Inferior parietal cortex (tissue), 1 donor: ENCODE measurements around the gene PTPRJ.
A peak's percentile ranks its signal among the peaks of the same experiment; 100 is the strongest.
"Not testable (repeated sequence)": the region's sequence is repeated elsewhere in the genome, so short reads cannot be mapped to it uniquely, and the experiment has no call there.

ENCODE experiments used
- DNase-seq: peaks from one replicate; pipeline ENCODE4 v3.0.0-alpha.2; 2016; ENCODE audit errors: extremely low spot score

The PTPRJ gene

DNA sequence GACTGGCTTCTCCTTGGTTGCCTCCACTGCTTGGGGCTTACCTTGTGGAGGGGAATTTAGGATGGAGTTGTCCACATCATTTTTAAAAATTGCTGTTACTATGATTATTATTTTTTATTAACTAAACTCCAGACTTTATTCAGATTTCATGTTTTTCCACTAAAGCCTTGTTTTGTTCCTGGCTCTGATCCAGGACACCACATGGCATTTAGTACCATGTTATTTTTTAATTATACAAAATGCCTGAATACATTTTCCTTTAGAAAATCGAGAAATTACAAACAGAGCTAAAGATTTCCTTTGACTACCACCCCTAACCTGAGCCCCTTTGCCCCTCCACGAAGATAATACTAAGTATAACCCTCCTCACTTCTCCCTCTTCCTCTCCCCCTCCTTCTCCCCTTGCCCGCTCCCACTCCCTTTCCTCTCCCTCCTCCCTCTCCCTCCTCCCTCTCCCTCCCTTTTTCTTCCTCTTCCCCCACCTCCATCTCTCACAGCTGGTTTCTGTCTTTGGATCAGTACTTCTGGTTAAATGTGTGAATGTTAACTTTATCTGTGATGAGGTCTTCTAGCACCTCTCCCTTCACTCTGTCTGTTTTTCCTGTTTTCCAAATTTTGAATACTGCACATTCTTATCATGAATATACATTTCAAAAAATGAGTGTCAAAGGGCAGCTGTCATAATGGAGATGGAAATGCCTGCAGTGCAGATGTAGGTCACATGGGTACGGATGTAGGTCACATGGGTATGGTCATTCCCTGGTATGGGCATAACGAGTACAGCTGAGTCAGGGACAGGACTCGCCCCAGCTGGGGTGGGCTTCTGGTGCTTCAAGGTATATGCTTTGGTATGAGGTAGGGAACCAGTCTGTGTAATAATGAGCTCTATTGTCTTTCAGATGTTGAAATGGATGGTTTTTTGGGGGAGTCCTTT, 181.9 kb downstream of the PTPRJ start:
- DNase-seq: no peak

DNA sequence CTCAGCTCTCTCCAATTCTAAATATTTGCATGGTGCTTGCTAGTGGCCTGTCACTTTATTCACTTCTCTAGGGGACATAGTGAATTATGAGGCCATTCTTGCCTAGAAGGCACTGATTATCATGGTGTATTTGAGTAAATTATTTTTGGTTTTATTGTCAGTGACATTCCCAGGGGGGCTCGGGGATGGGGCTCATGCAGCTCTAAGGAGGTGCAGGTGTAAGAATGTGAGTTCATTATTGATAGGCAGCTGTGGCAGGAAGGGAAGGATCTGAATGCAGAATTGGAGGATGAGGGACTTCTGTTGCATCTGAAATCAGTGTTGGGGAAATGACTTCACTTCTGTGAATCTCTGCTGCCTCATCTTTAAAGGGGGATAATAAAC, 182.5 kb downstream of the PTPRJ start:
- no peak for DNase-seq

DNA sequence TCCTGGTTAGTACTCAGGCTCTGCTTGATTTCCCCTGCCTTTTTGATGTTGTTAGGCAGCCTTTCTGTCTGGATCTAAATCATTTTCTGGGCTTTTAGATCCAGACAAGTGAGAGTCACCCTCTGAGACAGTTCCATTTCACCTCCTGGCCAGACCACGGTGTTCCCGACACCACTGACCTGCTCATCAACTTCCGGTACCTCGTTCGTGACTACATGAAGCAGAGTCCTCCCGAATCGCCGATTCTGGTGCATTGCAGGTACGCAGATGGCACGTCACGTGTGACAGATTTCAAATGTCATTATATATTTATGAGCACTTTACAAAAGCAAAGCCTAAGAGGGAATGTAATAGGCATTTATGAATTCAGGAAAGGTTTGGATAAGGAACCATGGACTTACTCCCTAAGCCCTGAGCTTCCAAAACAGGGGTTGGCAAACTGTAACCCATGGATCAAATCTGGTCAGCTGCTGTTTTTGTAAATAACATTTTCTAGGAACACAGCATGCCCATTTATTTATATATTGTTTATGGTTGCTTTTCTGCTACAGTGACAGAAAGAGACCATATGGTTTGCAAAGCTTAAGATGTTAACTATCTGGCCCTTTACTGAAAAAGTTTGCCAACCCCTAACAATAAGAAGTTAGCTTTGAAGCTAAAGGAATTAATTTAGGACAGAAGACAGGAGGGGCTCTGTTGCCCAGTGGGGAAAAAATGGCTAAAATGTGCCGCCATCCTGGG, 183.2 kb downstream of the PTPRJ start:
- DNase-seq: no peak

DNA sequence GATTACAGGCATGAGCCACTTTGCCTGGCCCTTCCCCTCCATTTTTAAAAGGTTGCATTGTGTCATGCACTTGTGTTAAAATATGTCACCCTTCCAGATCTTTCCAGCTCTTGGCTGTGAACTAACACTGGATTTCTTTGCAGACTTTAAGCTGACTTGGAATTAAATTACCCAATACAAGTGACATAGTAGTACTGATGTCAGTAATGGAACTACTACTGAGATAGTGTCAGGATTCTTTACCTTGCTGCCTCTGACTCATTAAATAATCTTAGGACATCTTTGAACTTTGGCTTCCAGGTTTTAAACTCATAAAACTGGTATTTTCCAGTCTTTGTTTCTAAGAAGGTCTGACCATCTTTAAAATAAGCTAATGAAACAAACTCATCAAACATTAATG, 184.5 kb downstream of the PTPRJ start:
- no peak for DNase-seq

DNA sequence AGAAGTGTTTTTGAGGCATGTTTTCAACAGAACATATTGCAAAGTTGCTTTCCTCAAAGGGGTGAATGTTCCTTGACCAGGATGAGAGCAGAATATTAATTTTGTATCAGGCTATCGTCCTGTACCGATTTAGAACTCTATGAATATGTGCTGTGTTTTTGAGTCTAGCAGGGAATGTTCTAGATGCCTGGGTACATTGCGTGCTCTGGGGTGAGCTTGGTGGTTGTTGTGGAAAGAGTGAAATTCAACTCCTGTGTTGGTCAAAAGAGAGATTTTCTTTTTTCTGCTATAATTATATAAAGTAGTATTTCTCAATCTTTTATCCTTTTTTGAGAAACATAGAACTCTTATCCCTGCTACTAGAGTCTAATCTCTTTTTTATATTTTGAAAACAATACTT, 185.1 kb downstream of the PTPRJ start:
- no peak for DNase-seq

DNA sequence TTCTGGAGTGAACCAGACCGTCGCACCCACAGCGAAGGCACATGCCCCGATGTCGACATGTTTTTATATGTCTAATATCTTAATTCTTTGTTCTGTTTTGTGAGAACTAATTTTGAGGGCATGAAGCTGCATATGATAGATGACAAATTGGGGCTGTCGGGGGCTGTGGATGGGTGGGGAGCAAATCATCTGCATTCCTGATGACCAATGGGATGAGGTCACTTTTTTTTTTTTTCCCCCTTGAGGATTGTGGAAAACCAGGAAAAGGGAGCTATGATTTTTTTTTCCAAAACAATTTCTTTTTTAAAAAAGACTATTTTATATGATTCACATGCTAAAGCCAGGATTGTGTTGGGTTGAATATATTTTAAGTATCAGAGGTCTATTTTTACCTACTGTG, 187.0 kb downstream of the PTPRJ start:
- DNase-seq: no peak

DNA sequence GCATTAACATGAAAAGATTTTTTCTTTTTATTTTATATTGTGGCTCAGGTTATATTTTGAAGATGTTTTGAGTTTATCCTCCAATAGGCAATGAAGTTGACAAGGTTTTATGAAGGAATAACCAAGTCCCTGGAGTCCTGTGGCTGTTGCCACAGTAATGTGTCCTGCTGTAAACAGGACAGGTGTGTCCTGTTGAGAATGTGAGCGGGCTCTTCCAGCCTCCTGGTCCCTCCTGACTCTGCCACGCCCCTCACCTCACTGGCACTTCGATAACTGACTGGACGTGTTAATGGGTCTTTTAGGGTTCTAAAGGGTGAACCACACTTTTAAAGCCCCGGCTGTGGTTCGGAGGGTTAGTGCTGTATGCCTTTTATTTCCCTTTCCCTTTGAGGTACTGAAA, 188.5 kb downstream of the PTPRJ start:
- DNase-seq: no peak

DNA sequence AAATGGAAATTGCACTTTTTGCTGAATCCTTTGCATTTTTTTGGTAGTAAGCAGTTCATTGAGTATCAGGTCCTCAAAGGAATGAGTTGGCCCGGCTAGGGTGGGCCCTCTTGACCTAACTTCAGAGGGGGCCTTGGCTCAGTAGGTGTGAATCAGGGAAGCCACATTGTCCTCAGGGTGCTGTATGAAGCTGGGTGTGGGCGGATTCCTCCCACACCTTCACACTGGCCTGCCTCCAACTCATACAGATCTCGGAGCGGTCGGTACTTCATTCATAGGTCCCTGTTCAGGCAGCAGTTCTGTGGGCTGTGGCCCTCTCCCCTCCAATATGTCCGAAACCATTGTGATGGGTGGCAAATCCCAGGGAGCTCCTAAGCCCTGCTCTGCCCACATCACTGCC, 188.9 kb downstream of the PTPRJ start:
- no peak for DNase-seq

DNA sequence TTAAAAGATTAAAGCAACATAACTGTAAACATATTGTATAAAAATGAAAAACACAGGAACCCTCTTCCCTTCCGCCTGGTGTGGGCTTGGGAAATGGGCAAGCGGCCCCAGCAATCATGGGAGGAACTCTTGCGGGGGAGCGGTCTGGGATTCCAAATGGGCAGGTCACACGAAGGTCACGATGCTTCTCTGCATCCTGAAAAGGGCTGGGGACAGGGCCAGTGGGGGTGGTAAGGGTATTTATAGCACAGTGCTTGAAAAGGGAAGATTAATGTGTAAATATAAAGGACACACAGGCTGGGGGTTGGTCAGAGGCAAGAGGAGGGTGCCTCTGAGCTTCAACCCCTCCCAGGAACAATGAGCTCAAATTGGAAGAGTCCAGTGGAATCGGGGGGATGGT, 189.4 kb downstream of the PTPRJ start:
- no peak for DNase-seq

DNA sequence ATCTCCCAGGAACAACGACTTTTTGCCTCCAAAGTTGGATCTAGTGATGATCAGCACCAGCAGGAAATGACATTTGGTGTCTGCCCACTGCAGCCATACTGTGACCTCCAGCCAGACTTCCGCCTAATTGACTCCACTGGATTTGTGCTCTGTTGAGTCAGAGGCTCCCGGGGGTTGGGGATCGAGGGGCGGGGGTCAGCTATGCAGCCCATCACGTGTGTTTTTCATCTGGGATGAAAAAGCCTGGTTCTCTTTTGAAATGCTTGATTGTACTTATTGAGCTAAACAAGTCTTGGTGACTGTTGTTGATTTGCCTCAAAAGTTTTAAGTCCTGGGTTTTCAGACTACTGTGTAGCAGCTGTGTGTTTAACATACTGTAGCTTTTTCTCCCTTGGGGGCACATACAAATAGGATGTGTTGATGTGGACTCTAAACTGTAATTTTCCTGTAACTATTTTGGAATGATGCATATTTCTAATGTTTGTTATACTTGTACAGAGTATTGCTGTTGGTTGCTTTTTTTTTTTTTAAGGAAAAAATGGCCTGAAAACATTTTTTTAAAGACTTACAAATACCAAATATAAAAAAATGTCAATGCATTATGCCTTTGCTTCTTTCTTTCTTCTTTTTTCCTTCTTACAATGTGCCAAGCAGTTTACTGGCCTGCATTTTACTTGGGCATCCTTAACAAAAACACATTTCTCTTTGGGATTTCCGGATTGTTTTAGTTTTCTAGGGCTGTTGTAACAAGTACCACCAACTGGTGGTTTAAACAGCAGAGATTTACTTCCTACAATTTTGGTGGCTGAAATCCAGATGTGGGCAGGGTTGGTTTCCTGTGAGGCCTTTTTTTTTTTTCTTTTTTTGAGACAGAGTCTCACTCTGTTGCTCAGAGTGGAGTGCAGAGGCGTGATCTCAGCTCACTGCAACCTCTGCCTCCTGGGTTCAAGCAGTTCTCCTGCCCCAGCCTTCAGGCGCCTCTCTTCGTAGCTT, 190.2 kb downstream of the PTPRJ start:
- no peak for DNase-seq

DNA sequence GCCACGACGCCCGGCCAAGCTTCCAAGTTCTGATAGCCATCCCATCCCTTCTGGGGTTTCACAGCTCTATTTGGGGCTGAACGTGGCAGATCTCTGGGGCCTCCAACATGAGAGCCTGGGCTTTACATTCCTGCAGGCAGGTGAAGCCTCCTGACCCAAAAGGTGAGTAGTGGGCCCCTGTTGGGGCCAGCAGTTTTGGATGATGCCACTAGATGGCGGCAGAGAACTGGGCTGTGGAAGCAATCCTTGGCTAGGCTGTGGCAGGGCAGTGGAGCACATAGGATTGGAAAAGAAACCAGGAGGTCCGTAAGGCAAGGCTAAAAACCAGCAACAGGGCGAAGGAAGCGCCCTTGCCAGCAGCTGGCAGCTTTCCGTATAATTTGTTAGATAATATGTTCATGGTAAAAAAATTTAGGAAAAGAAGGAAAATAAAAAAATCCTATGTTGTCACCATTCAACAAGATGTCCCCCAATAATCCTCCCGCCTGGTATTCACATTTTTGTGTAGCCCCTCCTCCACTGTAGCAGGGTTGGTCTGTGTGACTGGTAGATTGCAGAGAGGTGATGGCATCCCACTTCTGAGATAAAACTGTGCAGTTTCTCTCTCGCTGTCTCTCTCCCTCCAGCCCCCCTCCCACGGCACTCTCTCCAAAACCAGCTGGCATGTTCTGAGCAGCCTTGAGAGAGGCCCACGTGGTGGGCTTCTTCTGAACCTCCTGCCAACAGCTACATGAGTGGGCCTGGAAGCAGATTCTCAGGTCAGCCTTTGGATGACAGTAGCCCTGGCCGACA, 192.7 kb downstream of the PTPRJ start:
- peak; percentile 76 for DNase-seq

DNA sequence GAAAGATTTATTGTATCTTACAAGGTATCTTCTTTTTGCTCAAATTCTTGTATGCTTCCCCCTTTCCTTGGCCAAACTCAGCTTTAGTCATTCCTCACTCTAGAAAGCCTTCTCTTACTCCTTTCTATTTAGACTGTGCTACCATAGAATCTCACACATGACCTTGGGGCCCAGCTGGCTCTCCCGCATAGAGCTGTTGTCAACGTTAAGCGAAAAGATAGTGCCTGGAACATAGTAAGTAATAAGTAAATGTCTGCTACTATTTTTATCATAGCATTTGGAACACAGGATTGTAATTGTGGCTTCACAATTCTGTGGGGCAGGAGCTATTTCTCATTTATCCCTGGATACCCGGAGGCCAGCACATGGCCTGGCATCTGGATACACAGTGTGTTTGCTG, 197.3 kb downstream of the PTPRJ start:
- no peak for DNase-seq

DNA sequence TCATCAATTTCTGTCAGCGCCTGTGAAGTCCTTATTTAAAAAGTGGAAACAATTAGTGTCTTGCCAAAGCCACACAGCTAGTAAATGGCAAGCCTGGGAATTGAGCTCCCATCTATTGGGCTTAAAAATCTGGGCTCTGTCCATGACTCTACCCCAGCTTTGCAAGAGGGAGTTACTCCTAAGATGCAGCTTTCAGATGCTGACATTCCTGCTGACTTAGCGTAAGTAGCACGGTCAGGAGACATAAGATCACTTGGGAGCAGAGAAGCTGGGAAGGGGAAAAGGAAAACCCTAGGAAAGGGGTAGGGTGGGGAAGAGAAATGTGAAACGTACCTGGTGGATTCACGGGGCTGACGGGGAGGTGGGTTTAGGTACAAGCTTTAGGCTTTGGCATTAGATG, 200.3 kb downstream of the PTPRJ start:
- DNase-seq: no peak

DNA sequence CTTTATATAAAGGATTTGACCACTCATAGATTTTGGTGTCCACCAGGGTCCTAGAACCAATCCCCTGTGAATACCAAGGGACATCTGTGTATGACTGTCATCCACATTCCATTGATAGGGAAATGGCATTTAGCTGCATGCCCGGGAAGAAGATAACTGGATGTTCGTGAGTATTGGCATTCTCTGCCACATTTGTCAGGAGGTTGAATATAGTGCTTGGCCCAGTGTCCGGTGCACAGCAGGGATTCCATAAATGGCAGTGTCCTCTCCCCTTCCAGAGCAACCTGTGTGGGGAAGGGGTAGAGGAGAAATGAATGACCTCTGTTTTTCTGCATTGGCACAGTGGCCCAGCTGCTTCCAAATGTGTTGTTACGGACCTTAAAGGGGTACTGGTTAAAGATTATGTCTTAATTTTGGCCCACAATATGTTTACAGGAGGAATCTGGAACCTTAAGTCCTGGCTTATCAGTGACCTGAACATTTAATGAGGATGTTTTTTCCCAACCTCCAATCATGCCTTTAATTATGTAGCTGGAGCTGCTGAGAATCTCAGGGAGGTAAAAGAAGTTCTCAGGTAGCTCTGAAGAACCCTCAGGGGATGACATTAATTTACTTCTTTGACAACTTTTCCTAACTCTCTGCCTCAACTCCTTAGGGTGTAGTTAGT, 202.6 kb downstream of the PTPRJ start:
- DNase-seq: no peak

DNA sequence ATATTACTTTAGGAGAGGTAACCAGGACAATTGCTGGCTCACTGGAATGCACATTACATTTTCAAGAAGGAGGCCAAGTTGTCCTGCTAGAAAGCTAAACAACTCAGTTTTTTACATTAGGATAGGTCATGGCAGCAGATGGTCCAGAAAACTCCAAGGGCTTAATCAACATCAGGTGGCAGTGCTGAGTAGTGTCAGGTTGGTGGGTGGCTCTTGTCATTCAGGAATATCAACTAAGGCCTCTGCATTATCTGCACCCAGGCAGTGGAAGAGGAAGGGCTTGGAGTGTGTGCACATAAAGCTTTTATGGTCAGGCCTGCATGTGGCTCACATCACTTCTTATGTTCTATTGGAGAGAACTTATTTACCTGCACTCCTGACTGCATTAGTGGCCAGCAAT, 204.1 kb downstream of the PTPRJ start:
- DNase-seq: no peak

DNA sequence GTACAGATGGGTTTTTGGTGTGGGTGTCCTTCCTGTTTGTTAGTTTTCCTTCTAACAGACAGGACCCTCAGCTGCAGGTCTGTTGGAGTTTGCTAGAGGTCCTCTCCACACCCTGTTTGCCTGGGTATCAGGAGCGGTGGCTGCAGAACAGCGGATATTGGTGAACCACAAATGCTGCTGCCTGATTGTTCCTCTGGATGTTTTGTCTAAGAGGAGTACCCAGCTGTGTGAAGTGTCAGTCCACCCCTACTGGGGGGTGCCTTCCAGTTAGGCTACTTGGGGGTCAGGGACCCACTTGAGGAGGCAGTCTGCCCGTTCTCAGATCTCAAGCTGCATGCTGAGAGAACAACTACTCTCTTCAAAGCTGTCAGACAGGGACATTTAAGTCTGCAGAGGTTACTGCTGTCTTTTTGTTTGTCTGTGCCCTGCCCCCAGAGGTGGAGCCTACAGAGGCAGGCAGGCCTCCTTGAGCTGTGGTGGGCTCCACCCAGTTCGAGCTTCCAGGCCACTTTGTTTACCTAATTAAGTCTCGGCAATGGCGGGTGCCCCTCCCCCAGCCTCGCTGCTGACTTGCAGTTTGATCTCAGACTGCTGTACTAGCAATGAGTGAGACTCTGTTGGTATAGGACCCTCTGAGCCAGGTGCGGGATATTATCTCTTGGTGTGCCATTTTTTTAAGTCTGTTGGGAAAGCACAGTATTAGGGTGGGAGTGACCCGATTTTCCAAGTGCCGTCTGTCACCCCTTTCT, 210.7 kb downstream of the PTPRJ start:
- not testable (repeated sequence) for DNase-seq

DNA sequence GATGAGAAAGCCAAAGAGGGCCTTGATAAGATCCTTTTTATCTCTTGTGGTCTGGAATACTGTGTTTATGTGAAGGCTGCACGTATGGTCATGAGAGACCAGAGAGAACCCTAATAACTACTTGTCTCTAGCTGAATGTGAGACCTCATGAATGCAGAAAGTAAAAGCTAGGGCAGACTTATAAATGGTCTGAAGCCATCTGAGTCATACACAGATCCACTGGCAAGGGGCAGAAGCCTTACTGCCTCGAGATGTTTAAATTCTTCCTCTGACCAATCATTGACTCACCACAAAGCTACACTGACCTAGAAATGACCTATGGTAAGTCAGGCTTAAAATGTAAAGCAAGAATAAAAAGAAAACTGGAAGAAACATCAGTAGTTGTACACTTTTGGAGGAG, 213.5 kb downstream of the PTPRJ start:
- no peak for DNase-seq

DNA sequence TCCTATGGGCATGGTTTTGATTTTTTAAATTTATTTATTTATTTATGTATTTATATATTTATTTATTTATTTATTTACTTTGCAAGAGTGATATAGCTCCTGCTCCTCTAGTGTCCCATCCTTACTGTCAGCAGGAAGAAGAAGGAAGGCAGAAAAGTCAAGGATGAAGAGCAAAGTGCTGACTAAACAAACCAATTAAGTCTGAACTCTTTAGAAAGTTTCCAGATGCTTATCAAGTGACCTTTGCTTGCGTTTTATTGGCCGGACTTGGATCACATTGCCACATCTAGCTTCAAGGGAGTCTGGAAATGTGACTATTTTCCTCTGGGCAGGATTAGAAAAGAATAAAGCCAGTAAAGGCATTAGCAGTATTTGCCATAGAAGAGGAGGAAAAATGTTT, 227.5 kb downstream of the PTPRJ start:
- no peak for DNase-seq

DNA sequence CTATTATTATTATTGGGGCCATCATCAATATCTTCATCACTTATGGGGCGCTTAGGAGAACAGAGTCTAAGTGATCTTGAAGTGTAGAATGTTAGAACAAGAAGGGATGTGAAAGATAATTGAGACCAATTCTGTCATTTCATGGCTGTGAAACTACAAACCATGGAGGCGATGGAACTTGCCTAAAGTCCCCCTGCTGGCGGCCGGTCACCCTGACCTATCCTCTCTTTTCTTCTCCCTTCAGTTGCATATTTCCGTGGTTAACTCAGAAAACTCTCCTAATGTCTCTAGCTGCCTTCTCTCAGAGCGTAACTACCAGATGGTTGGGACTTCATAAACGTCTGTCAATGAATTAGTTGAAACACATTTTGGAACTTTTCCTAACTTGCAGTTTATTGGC, 229.7 kb downstream of the PTPRJ start:
- no peak for DNase-seq

DNA sequence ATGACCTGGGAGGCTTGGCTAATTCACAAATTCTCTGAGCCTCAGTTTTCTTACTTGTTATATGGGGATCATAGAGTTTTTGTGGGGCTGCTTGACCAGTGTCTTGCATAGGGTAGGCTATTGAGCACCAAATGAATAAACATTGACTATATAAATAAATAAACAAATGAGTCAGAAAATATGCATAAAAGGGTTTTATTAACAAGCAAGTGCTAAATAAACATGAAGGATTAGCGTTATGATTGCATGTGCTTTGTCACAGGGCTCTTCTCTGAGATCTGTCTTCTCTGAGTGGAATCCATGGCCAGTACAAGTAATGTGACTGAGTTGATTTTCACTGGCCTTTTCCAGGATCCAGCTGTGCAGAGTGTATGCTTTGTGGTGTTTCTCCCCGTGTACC, 236.2 kb downstream of the PTPRJ start, which contains the start of gene OR4B1:
TSS of gene OR4B1 (plus strand) at position 301 of the 400 bp plus-strand sequence. CDS start at position 301, 0 bp downstream.
- DNase-seq: no peak
